ENCODE measurements around the gene NF2. TPM values are rescaled to one million over a fixed set of nuclear protein-coding genes. Genes with fewer than 3 reads are reported as not detected.

Gene NF2
- total and polyA plus RNA-seq, 2 of the 8 experiments (the other 6 are each of a cell fraction or from before 2014, with no cell fraction given) = 17.6 to 53.6 TPM

DNA sequence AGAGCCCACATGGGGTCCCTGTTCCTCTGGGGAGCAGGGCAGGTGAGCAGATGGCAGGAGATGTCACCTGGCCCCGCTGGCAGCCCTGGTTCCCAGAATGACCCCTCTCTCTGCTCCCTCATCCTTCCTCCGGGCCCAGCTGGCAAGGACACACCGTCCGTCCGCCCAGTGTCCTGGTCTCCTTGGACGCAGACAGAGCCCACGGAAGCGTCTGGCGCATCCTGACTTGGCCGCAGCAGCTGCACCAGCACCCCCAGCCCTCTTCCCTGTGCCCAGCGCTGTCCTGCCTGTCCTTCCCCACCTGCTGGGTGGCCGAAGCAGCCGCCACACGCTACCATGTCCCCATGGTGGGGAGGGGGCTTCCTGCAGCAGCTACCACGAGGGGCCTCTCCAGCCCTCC lies 106.8 kb downstream of the NF2 start:
- Histone ChIP-seq H3K79me2 (ENCODE audit: control insufficient read depth in 1 of 2, insufficient read depth in 2 of 2, low read length in 2 of 2) (no peaks in the 10 kb centered on the region), H3K14ac (ENCODE audit: insufficient read length) (no peak overlapping the region), H3K4me3 (ENCODE audit: extremely low read depth in 1 of 4, insufficient read depth in 2 of 4, low read depth in 3 of 4, low read length in 4 of 4) (no peak overlapping the region), H4K91ac (replicated peaks; ENCODE audit: insufficient read length, low read length) (no peak overlapping the region), H3K79me1 (ENCODE audit: low read depth, low read length) (no peaks in the 10 kb centered on the region), H2BK20ac (ENCODE audit: low read length) (no peak overlapping the region), H3K27me3 (replicated peaks in 1 of 4; ENCODE audit: control insufficient read depth in 3 of 4, extremely low read depth in 1 of 4, insufficient read depth in 3 of 4, low read length in 3 of 4) (peaks cover 0 to 2% (median 0%) of the 10 kb centered on the region in 4 experiments; a peak in 2 of 7 replicates), H3K23me2 (ENCODE audit: low read depth, low read length) (no peaks in the 10 kb centered on the region), H2BK15ac (ENCODE audit: low read length) (0 out of 2 replicates have a peak overlapping the region, but pooled peaks have one; percentile 72), H2BK120ac (replicated peaks; ENCODE audit: low read depth, low read length) (no peak overlapping the region), H4K5ac (ENCODE audit: insufficient read length, low read depth, low read length) (no peak overlapping the region), H3K36me3 (ENCODE audit: control insufficient read depth in 2 of 4, insufficient read depth in 4 of 4, low read length in 3 of 4) (no peaks in the 10 kb centered on the region), H3K4me1 (replicated peaks in 1 of 4; ENCODE audit: control insufficient read depth in 3 of 4, insufficient read depth in 4 of 4, low read length in 3 of 4) (peaks cover 0 to 14% (median 7%) of the 10 kb centered on the region in 4 experiments; a peak in 6 of 7 replicates), H4K8ac (ENCODE audit: extremely low read depth, insufficient read depth, low read length) (no peak overlapping the region), H2AFZ (ENCODE audit: low read length) (no peak overlapping the region), H2AK5ac (ENCODE audit: low read depth, low read length) (no peak overlapping the region), H3K23ac (ENCODE audit: insufficient read length) (no peak overlapping the region), H3K9ac (replicated peaks in 1 of 4; ENCODE audit: extremely low read depth in 1 of 4, low read depth in 3 of 4, low read length in 3 of 4) (no peak overlapping the region), H2BK12ac (ENCODE audit: low read depth, low read length) (peak overlapping the region; percentile 27; the same call in 1 of the 2 replicates), H3K56ac (replicated peaks; ENCODE audit: insufficient read length, low read depth, low read length) (no peak overlapping the region), H3K4me2 (ENCODE audit: insufficient read depth in 1 of 2, low read depth in 2 of 2, low read length in 2 of 2) (no peak overlapping the region), H2BK5ac (ENCODE audit: low read depth, low read length) (no peak overlapping the region; the same call in 1 of the 2 replicates), H4K20me1 (replicated peaks in 1 of 2; ENCODE audit: control insufficient read depth in 1 of 2, insufficient read depth in 2 of 2, low read length in 2 of 2) (peaks cover 0 to 2% of the 10 kb centered on the region in 2 experiments), H3K18ac (ENCODE audit: extremely low read depth, low read length) (no peak overlapping the region), H3K27ac (ENCODE audit: low read depth, low read length) (no peak overlapping the region), H3K4ac (replicated peaks; ENCODE audit: insufficient read length, low read depth, low read length) (no peak overlapping the region), H3K9me3 (ENCODE audit: insufficient read depth in 2 of 2, low read depth in 1 of 2, low read length in 1 of 2) (no peaks in the 10 kb centered on the region)
- FAIRE-seq (no peak), DNase-seq (ENCODE audit: low read depth in 1 of 2, low spot score in 2 of 2) (no peak)
- CTCF ChIA-PET (ENCODE audit: partially characterized antibody) = interaction anchor here (0.7 to 4.5 kb wide), 5 partner anchors 7 to 21 kb away, joined by 3 to 25 read pairs (median 4); partner anchors contain the start of gene CABP7
- WGBS, 2 experiments (ENCODE audit: extremely low coverage in 1 of 2, insufficient coverage in 1 of 2, insufficient read length in 1 of 2, insufficient replicate concordance in 2 of 2, low coverage in 1 of 2, low lambda C conversion rate in 2 of 2, missing lambda C conversion rate in 1 of 2) = 96% methylated on average over 15 of the region's 15 CpGs; no CpG with 5 or more reads in 1 of the 2 experiments
- POLR2A ChIA-PET (ENCODE audit: partially characterized antibody) = no interaction called here
- TF ChIP-seq RAD21 (IDR thresholded peaks at IDR 0.05 in 1 of 2, conservative IDR thresholded peaks at IDR 0.05 in 1 of 2; ENCODE audit: low read depth in 2 of 2, low read length in 2 of 2) (no peak), GTF2F1 (IDR thresholded peaks at IDR 0.05; ENCODE audit: borderline replicate concordance, low read depth, low read length) (no peak), SAP30 (IDR thresholded peaks at IDR 0.05; ENCODE audit: insufficient read depth, insufficient replicate concordance, low read length) (no peak), CEBPB (IDR thresholded peaks at IDR 0.05; ENCODE audit: low read depth, low read length) (no peak), BRCA1 (IDR thresholded peaks at IDR 0.05; ENCODE audit: low read depth, low read length) (no peak), HDAC2 (IDR thresholded peaks at IDR 0.05; ENCODE audit: borderline replicate concordance in 1 of 2, low read depth in 2 of 2, low read length in 2 of 2) (no peak), SP1 (IDR thresholded peaks at IDR 0.05; ENCODE audit: low read depth, low read length) (no peak), ZNF274 (IDR thresholded peaks at IDR 0.05; ENCODE audit: borderline replicate concordance, extremely low read depth, low read length) (no peak), YY1 (IDR thresholded peaks at IDR 0.05; ENCODE audit: low read depth, low read length) (no peak), CBX5 (IDR thresholded peaks at IDR 0.05; ENCODE audit: low read depth, low read length) (no peak), NRF1 (IDR thresholded peaks at IDR 0.05; ENCODE audit: low read depth, low read length) (no peak)
- TF ChIP-seq, protein P1, sequence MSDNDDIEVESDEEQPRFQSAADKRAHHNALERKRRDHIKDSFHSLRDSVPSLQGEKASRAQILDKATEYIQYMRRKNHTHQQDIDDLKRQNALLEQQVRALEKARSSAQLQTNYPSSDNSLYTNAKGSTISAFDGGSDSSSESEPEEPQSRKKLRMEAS (IDR thresholded peaks at IDR 0.05) = no peak
